Mesendoderm (in vitro differentiated cells): ENCODE data around the gene PLAA.

Source experiments
- DNase-seq: peaks from one replicate; pipeline ENCODE4 v3.0.0; 2013
- H2AK5ac ChIP-seq: 2 replicates; pipeline ENCODE4 v1.6.1; 2013; ENCODE audit warnings: low read length, inconsistent platforms
- H2BK120ac ChIP-seq: 2 replicates; pipeline ENCODE4 v1.6.1; 2013; ENCODE audit warnings: low read depth, mild to moderate bottlenecking, low read length, moderate library complexity, mixed read lengths
- H2BK15ac ChIP-seq: replicated peaks from 2 replicates; pipeline ENCODE4 v1.6.1; 2013; ENCODE audit warnings: low read depth, mild to moderate bottlenecking, moderate library complexity
- H2BK5ac ChIP-seq: 2 replicates; pipeline ENCODE4 v1.6.1; 2013; ENCODE audit warnings: low read length, inconsistent platforms
- H3K18ac ChIP-seq: 2 replicates; pipeline ENCODE4 v1.6.1; 2013; ENCODE audit warnings: mild to moderate bottlenecking, low read length, mixed read lengths
- H3K23ac ChIP-seq: one replicate; pipeline ENCODE4 v1.6.1; 2013; ENCODE audit warnings: low read length
- H3K27ac ChIP-seq: 2 replicates; pipeline ENCODE4 v1.5.1; 2013; ENCODE audit warnings: low read depth, mild to moderate bottlenecking, inconsistent platforms, low read length, moderate library complexity
- H3K27me3 ChIP-seq: 2 replicates; pipeline ENCODE4 v1.6.1; 2013; ENCODE audit warnings: low read length, control low read depth, mild to moderate bottlenecking, inconsistent platforms; ENCODE audit not compliant: insufficient read depth, poor library complexity
- H3K36me3 ChIP-seq: 2 replicates; pipeline ENCODE4 v1.6.1; 2013; ENCODE audit warnings: low read length, inconsistent platforms; ENCODE audit not compliant: control insufficient read depth, insufficient read depth
- H3K4ac ChIP-seq: one replicate; pipeline ENCODE4 v1.6.1; 2013; ENCODE audit warnings: low read depth, mild to moderate bottlenecking, low read length, moderate library complexity
- H3K4me1 ChIP-seq: 2 replicates; pipeline ENCODE4 v1.6.1; 2013; ENCODE audit warnings: low read depth, low read length, inconsistent platforms; ENCODE audit not compliant: control insufficient read depth
- H3K4me2 ChIP-seq: 2 replicates; pipeline ENCODE4 v1.6.1; 2013; ENCODE audit warnings: low read length
- H3K4me3 ChIP-seq: 2 replicates; pipeline ENCODE4 v1.5.1; 2013; ENCODE audit warnings: mild to moderate bottlenecking, low read length
- H3K56ac ChIP-seq: one replicate; pipeline ENCODE4 v1.6.1; 2013; ENCODE audit warnings: low read length
- H3K79me1 ChIP-seq: 2 replicates; pipeline ENCODE4 v1.6.1; 2013; ENCODE audit warnings: low read length, inconsistent platforms
- H3K79me2 ChIP-seq: 2 replicates; pipeline ENCODE4 v1.6.1; 2013; ENCODE audit warnings: mild to moderate bottlenecking, low read length; ENCODE audit not compliant: control insufficient read depth, insufficient read depth
- H3K9ac ChIP-seq: 2 replicates; pipeline ENCODE4 v1.6.1; 2013; ENCODE audit warnings: low read length, inconsistent platforms
- H4K5ac ChIP-seq: one replicate; pipeline ENCODE4 v1.6.1; 2013; ENCODE audit warnings: low read length
- H4K8ac ChIP-seq: one replicate; pipeline ENCODE4 v1.6.1; 2013; ENCODE audit warnings: low read depth, mild to moderate bottlenecking, control low read depth, low read length, moderate library complexity
- WGBS: extraction: QIAGEN DNeasy Blood & Tissue Kit; methylation state at CpG from one replicate; pipeline ENCODE4 v1.1.7; 2013; ENCODE audit warnings: low lambda C conversion rate, missing lambda C conversion rate; ENCODE audit not compliant: insufficient coverage; ENCODE audit errors: extremely low coverage; 5-methylcytosine and 5-hydroxymethylcytosine counted together

PLAA gene

DNA sequence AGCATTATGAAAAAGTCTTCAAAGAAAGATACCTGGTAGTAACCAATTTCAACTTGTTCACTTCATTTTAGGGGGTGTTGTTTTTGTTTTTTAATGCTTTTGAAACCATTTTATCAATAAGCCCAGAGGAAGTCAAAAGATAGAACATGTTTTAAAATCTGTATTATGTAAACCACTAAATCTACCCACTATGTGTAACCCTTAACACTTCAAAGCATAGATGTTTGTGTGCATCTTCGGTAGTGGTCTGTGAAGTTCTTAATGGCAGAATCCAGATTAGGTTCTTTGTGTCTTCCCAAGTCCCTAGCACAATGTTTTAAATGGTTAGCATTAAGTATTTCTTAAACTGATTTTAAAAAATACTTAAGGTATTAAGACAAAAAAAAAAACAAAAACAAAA is 6.3 kb downstream of the PLAA start:
- Histone ChIP-seq H2BK15ac (no peak overlapping the region), H3K79me2 (peaks cover 70% of the 10 kb centered on the region), H3K27ac (no peak overlapping the region), H3K4me2 (no peak overlapping the region), H3K4me1 (peaks cover 3% of the 10 kb centered on the region), H3K18ac (no peak overlapping the region), H3K4me3 (no peak overlapping the region), H4K5ac (no peak overlapping the region), H3K36me3 (no peaks in the 10 kb centered on the region), H3K27me3 (no peaks in the 10 kb centered on the region), H3K9ac (no peak overlapping the region), H4K8ac (no peak overlapping the region), H2BK5ac (no peak overlapping the region), H3K56ac (no peak overlapping the region), H3K23ac (no peak overlapping the region), H2BK120ac (no peak overlapping the region), H3K79me1 (peaks cover 6% of the 10 kb centered on the region), H3K4ac (no peak overlapping the region), H2AK5ac (no peak overlapping the region)
- WGBS, result no CpG with 5 or more reads among the region's 1 CpG
- DNase-seq, result no peak

DNA sequence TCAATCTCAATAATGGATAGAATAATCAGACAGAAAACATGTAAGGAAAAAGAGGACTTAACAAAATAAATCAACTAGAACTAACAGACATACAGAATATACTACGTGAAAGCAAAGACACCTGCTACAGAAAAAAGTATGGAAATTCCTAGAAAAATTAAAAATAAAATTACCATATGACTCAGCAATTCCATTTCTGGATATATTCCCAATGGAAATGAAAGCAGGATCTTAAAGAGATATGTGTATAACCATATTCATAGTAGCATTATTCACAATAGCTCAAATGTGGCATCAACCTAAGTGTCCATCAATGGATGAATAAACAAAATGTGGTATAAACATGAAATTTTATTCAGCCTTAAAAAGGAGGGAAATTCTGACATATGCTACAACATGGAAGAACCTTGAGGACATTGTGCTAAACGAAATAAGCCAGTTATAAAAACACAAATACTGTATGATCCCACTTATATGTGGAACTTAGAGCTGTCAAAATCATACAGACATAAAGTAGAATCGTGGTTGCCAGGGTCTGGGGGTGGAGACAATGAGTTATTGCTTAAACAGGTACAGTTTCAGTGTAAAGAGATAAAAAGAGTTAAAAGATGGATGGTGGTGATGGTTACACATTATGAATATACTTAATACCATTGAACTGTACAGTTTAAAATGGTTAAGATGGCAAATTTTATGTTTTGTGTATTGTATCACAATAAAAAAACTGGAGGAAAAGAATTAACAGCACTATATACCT is 6.9 kb downstream of the PLAA start:
- no peak overlapping the region for H3K56ac ChIP-seq
- H4K5ac ChIP-seq, result no peak overlapping the region
- peaks cover 3% of the 10 kb centered on the region for H3K4me1 ChIP-seq
- H3K23ac ChIP-seq, result no peak overlapping the region
- H3K79me1 ChIP-seq, result peaks cover 6% of the 10 kb centered on the region
- no peak overlapping the region for H3K4me3 ChIP-seq
- no peaks in the 10 kb centered on the region for H3K36me3 ChIP-seq
- H2BK5ac ChIP-seq, result no peak overlapping the region
- H3K4me2 ChIP-seq, result no peak overlapping the region
- H4K8ac ChIP-seq, result no peak overlapping the region
- peaks cover 65% of the 10 kb centered on the region for H3K79me2 ChIP-seq
- no CpG with 5 or more reads among the region's 3 CpGs for WGBS
- no peak overlapping the region for H2BK120ac ChIP-seq
- H3K9ac ChIP-seq, result no peak overlapping the region
- DNase-seq, result no peak
- H2BK15ac ChIP-seq, result no peak overlapping the region
- H3K4ac ChIP-seq, result no peak overlapping the region
- no peaks in the 10 kb centered on the region for H3K27me3 ChIP-seq
- H3K27ac ChIP-seq, result no peak overlapping the region
- H2AK5ac ChIP-seq, result no peak overlapping the region
- H3K18ac ChIP-seq, result no peak overlapping the region

DNA sequence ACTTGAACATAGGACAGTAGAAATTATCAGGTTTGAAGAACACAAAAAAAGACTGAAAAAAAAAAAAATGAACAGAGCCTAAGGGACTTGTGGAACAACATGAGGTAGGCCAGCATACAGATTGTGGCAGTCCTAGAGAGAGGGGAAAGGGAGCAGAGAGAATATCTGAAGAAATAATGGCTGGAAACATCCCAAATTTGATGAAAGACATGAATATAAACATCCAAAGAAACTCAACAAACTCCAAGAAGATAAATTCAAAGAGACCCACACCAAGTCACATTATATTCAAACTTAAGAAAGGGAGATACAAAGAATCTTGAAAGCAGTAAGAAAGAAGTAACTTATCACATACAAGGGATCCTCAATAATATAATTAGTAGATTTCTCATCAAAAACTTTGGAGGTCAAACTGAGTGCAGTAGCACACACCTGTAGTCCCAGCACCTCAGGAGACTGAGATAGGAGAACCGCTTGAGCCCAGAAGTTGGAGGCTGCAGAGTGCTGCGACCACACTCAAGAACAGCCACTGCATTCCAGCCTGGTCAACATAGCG is 9.1 kb downstream of the PLAA start:
- no peak overlapping the region for H4K8ac ChIP-seq
- H3K56ac ChIP-seq, result no peak overlapping the region
- no peak overlapping the region for H3K23ac ChIP-seq
- H3K4me3 ChIP-seq, result no peak overlapping the region
- no peak overlapping the region for H4K5ac ChIP-seq
- H2BK15ac ChIP-seq, result no peak overlapping the region
- H3K4me1 ChIP-seq, result peaks cover 3% of the 10 kb centered on the region
- H2BK120ac ChIP-seq, result no peak overlapping the region
- H3K9ac ChIP-seq, result no peak overlapping the region
- no peaks in the 10 kb centered on the region for H3K27me3 ChIP-seq
- H3K36me3 ChIP-seq, result no peaks in the 10 kb centered on the region
- peaks cover 6% of the 10 kb centered on the region for H3K79me1 ChIP-seq
- no peak overlapping the region for H3K4ac ChIP-seq
- H2BK5ac ChIP-seq, result no peak overlapping the region
- H3K27ac ChIP-seq, result no peak overlapping the region
- no peak overlapping the region for H3K18ac ChIP-seq
- WGBS, result no CpG with 5 or more reads among the region's 3 CpGs
- DNase-seq, result no peak
- H3K4me2 ChIP-seq, result no peak overlapping the region
- H3K79me2 ChIP-seq, result peaks cover 47% of the 10 kb centered on the region
- H2AK5ac ChIP-seq, result no peak overlapping the region

DNA sequence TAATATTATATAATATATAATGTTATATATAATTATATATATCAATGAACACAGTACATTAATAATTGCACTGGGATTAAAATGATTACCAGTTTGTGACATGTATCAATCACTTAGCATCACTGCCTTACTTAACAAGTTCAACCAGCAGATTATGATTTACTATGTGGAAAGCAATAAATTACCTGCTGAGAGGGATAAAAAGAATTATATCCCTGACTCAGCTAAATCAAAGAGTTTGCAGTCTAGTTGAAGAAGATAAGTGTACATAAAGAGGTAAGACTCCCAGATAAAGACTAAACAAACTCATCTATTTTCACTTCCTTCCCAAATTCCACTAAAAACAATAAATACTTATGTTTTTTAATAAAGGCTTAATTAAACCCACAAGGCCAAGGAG is 11.2 kb downstream of the PLAA start:
- Histone ChIP-seq H3K4ac (no peak overlapping the region), H3K9ac (no peak overlapping the region), H4K8ac (no peak overlapping the region), H3K4me3 (no peak overlapping the region), H2BK5ac (no peak overlapping the region), H3K4me1 (peaks cover 3% of the 10 kb centered on the region), H3K79me2 (peaks cover 33% of the 10 kb centered on the region), H2BK15ac (no peak overlapping the region), H2AK5ac (no peak overlapping the region), H4K5ac (no peak overlapping the region), H3K18ac (no peak overlapping the region), H3K56ac (no peak overlapping the region), H3K23ac (no peak overlapping the region), H3K79me1 (peaks cover 4% of the 10 kb centered on the region), H3K36me3 (no peaks in the 10 kb centered on the region), H3K27ac (no peak overlapping the region), H2BK120ac (no peak overlapping the region), H3K4me2 (no peak overlapping the region), H3K27me3 (no peaks in the 10 kb centered on the region)
- DNase-seq, result no peak

GRCh38 chr9:26928902-26929495 is 18.0 kb downstream of the PLAA start:
- no peak overlapping the region for H4K8ac ChIP-seq
- H3K9ac ChIP-seq, result no peak overlapping the region
- no peaks in the 10 kb centered on the region for H3K79me2 ChIP-seq
- H3K79me1 ChIP-seq, result peaks cover 2% of the 10 kb centered on the region
- no peak overlapping the region for H2BK15ac ChIP-seq
- H2BK5ac ChIP-seq, result no peak overlapping the region
- H2BK120ac ChIP-seq, result no peak overlapping the region
- H3K4ac ChIP-seq, result no peak overlapping the region
- no peaks in the 10 kb centered on the region for H3K36me3 ChIP-seq
- H3K18ac ChIP-seq, result no peak overlapping the region
- no peak overlapping the region for H3K27ac ChIP-seq
- no peak overlapping the region for H3K4me2 ChIP-seq
- no peak for DNase-seq
- no peak overlapping the region for H3K4me3 ChIP-seq
- no peak overlapping the region for H4K5ac ChIP-seq
- no CpG with 5 or more reads among the region's 8 CpGs for whole genome bisulfite sequencing
- no peak overlapping the region for H3K23ac ChIP-seq
- no peak overlapping the region for H2AK5ac ChIP-seq
- no peaks in the 10 kb centered on the region for H3K4me1 ChIP-seq
- H3K27me3 ChIP-seq, result no peaks in the 10 kb centered on the region
- no peak overlapping the region for H3K56ac ChIP-seq
